ENCODE results near the gene CLDN6. TPM values are rescaled to one million over a fixed set of nuclear protein-coding genes. Genes with fewer than 3 reads are reported as not detected.

CLDN6 gene
- total and polyA plus RNA-seq, 2 of the 13 experiments (the other 11 are each of a cell fraction or from before 2014, with no cell fraction given) = 5.9 to 7.6 TPM

- TF ChIP-seq, protein P1, sequence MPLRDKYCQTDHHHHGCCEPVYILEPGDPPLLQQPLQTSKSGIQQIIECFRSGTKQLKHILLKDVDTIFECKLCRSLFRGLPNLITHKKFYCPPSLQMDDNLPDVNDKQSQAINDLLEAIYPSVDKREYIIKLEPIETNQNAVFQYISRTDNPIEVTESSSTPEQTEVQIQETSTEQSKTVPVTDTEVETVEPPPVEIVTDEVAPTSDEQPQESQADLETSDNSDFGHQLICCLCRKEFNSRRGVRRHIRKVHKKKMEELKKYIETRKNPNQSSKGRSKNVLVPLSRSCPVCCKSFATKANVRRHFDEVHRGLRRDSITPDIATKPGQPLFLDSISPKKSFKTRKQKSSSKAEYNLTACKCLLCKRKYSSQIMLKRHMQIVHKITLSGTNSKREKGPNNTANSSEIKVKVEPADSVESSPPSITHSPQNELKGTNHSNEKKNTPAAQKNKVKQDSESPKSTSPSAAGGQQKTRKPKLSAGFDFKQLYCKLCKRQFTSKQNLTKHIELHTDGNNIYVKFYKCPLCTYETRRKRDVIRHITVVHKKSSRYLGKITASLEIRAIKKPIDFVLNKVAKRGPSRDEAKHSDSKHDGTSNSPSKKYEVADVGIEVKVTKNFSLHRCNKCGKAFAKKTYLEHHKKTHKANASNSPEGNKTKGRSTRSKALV (CRISPR knock-in tag; IDR thresholded peaks at IDR 0.05) = 0 out of 2 replicates have a peak, but pooled peaks have one; percentile 1
- TF ChIP-seq ZNF326 (CRISPR knock-in tag; IDR thresholded peaks at IDR 0.05; ENCODE audit: borderline replicate concordance) (no peak), AGO1 (IDR thresholded peaks at IDR 0.05; ENCODE audit: low read depth, low read length, poor library complexity, severe bottlenecking) (no peak), HDAC2 (CRISPR knock-in tag; IDR thresholded peaks at IDR 0.05) (no peak), KLF9 (CRISPR knock-in tag; IDR thresholded peaks at IDR 0.05; ENCODE audit: low read depth) (peak; percentile 28; the same call in 1 of the 2 replicates), ZNF263 (CRISPR knock-in tag; IDR thresholded peaks at IDR 0.05) (peak; percentile 65; the same call in 1 of the 2 replicates), SP4 (CRISPR knock-in tag; IDR thresholded peaks at IDR 0.05) (peak; percentile 53; the same call in 1 of the 2 replicates), ZNF468 (CRISPR knock-in tag; IDR thresholded peaks at IDR 0.05) (no peak), GATAD2A (CRISPR knock-in tag; IDR thresholded peaks at IDR 0.05) (peak; percentile 32; the same call in 1 of the 2 replicates), ZNF18 (CRISPR knock-in tag; IDR thresholded peaks at IDR 0.05; ENCODE audit: insufficient replicate concordance) (peak; percentile 75), ZNF143 (CRISPR knock-in tag; IDR thresholded peaks at IDR 0.05) (no peak), MXI1 (IDR thresholded peaks at IDR 0.05; ENCODE audit: borderline replicate concordance, low read depth, low read length) (0 out of 3 replicates have a peak, but pooled peaks have one; percentile 38), ZNF253 (CRISPR knock-in tag; IDR thresholded peaks at IDR 0.05; ENCODE audit: borderline replicate concordance) (no peak), MEF2D (CRISPR knock-in tag; IDR thresholded peaks at IDR 0.05) (peak; percentile 66; the same call in 1 of the 2 replicates), ZBTB7B (CRISPR knock-in tag; IDR thresholded peaks at IDR 0.05) (peak; percentile 75), ZNF20 (CRISPR knock-in tag; IDR thresholded peaks at IDR 0.05) (0 out of 2 replicates have a peak, but pooled peaks have one; percentile 70), ELF1 (CRISPR knock-in tag; IDR thresholded peaks at IDR 0.05) (peak; percentile 86)
- TF ChIP-seq, protein P2, sequence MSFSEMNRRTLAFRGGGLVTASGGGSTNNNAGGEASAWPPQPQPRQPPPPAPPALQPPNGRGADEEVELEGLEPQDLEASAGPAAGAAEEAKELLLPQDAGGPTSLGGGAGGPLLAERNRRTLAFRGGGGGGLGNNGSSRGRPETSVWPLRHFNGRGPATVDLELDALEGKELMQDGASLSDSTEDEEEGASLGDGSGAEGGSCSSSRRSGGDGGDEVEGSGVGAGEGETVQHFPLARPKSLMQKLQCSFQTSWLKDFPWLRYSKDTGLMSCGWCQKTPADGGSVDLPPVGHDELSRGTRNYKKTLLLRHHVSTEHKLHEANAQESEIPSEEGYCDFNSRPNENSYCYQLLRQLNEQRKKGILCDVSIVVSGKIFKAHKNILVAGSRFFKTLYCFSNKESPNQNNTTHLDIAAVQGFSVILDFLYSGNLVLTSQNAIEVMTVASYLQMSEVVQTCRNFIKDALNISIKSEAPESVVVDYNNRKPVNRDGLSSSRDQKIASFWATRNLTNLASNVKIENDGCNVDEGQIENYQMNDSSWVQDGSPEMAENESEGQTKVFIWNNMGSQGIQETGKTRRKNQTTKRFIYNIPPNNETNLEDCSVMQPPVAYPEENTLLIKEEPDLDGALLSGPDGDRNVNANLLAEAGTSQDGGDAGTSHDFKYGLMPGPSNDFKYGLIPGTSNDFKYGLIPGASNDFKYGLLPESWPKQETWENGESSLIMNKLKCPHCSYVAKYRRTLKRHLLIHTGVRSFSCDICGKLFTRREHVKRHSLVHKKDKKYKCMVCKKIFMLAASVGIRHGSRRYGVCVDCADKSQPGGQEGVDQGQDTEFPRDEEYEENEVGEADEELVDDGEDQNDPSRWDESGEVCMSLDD (CRISPR knock-in tag; IDR thresholded peaks at IDR 0.05; ENCODE audit: borderline replicate concordance) = no peak
- TF ChIP-seq, protein P3, sequence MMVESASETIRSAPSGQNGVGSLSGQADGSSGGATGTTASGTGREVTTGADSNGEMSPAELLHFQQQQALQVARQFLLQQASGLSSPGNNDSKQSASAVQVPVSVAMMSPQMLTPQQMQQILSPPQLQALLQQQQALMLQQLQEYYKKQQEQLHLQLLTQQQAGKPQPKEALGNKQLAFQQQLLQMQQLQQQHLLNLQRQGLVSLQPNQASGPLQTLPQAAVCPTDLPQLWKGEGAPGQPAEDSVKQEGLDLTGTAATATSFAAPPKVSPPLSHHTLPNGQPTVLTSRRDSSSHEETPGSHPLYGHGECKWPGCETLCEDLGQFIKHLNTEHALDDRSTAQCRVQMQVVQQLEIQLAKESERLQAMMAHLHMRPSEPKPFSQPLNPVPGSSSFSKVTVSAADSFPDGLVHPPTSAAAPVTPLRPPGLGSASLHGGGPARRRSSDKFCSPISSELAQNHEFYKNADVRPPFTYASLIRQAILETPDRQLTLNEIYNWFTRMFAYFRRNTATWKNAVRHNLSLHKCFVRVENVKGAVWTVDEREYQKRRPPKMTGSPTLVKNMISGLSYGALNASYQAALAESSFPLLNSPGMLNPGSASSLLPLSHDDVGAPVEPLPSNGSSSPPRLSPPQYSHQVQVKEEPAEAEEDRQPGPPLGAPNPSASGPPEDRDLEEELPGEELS (CRISPR knock-in tag; IDR thresholded peaks at IDR 0.05) = 0 out of 2 replicates have a peak, but pooled peaks have one; percentile 15
These were observed 36.6 kb downstream of the CLDN6 start (continued) for GRCh38 chr16:2981177-2981898.
